ENCODE results near the gene ACTRT2. TPM values are rescaled to one million over a fixed set of nuclear protein-coding genes. Genes with fewer than 3 reads are reported as not detected.

The ACTRT2 gene
- polyA plus RNA-seq, 1 of the 3 experiments (the other 2 are of a cell fraction): not detected

- TF ChIP-seq PBX3 (IDR thresholded peaks at IDR 0.05) (no peak), EP300 (IDR thresholded peaks at IDR 0.05; ENCODE audit: borderline replicate concordance in 1 of 2, low read depth in 1 of 2, low read length in 1 of 2) (no peak), RXRA (IDR thresholded peaks at IDR 0.05; ENCODE audit: borderline replicate concordance, low read depth) (no peak), YY1 (IDR thresholded peaks at IDR 0.05; ENCODE audit: low read depth) (no peak), SIN3A (IDR thresholded peaks at IDR 0.05; ENCODE audit: borderline replicate concordance, low read depth, low read length) (no peak), EZH2phosphoT487 (IDR thresholded peaks at IDR 0.05; ENCODE audit: borderline replicate concordance, low read depth) (no peak), TCF12 (IDR thresholded peaks at IDR 0.05) (no peak), SMC3 (IDR thresholded peaks at IDR 0.05; ENCODE audit: low read depth, low read length) (no peak), USF2 (IDR thresholded peaks at IDR 0.05; ENCODE audit: borderline replicate concordance, low read depth, low read length) (no peak), NFIC (IDR thresholded peaks at IDR 0.05; ENCODE audit: borderline replicate concordance) (no peak), GABPA (IDR thresholded peaks at IDR 0.05; ENCODE audit: low read depth) (no peak), JUND (IDR thresholded peaks at IDR 0.05) (no peak), FOXM1 (IDR thresholded peaks at IDR 0.05; ENCODE audit: low read depth) (no peak), IRF3 (IDR thresholded peaks at IDR 0.05; ENCODE audit: low read depth, low read length) (no peak), FOXJ3 (CRISPR knock-in tag; IDR thresholded peaks at IDR 0.05) (no peak)
- Histone ChIP-seq H4K20me1 (ENCODE audit: insufficient read depth) (no peaks in the 10 kb centered on the region), H3K79me2 (ENCODE audit: insufficient read depth) (no peaks in the 10 kb centered on the region), H3K4me2 (no peak overlapping the region), H3K9me3 (no peaks in the 10 kb centered on the region), H3K4me1 (ENCODE audit: control insufficient read depth in 1 of 2, insufficient read depth in 2 of 2, low read depth in 1 of 2, low read length in 1 of 2) (no peaks in the 10 kb centered on the region), H3K4me3 (ENCODE audit: low read depth in 2 of 2, low read length in 1 of 2) (no peak overlapping the region), H3K9me2 (no peaks in the 10 kb centered on the region), H3K27me3 (ENCODE audit: insufficient read depth) (no peaks in the 10 kb centered on the region), H2AFZ (ENCODE audit: low read depth) (no peak overlapping the region), H3F3A (replicated peaks; ENCODE audit: insufficient read depth) (no peaks in the 10 kb centered on the region), H3K27ac (ENCODE audit: low read depth in 2 of 2, low read length in 1 of 2) (no peak overlapping the region), H3K36me3 (replicated peaks in 1 of 2; ENCODE audit: control insufficient read depth in 1 of 2, insufficient read depth in 2 of 2, low read length in 1 of 2) (no peaks in the 10 kb centered on the region), H3K9ac (no peak overlapping the region)
- 11% methylated on average over 14 of the region's 22 CpGs for WGBS (ENCODE audit: low lambda C conversion rate)
- ChIA-PET POLR2A (no interaction called here), CTCF (interaction anchor here (0.6 kb wide), 1 partner anchor 379 kb away, joined by 3 read pairs; no protein-coding TSS in a partner anchor)
- no peak for DNase-seq
Observed at GRCh38 chr1:3030663-3031381, 9.6 kb downstream of the ACTRT2 start.

Measured in SK-N-SH (cell line).